Aorta (tissue), 5 donors: ENCODE results near the gene COPG2. TPM values are rescaled to one million over a fixed set of nuclear protein-coding genes. Genes with fewer than 3 reads are reported as not detected.

Experiments used
- ATAC-seq: fragments of 200-7000 bp; cut with Tn5 transposase; one replicate; pipeline ENCODE4 v1.9.1; 2022; ENCODE audit warnings: moderate library complexity; ENCODE audit not compliant: low FRiP score
- DNase-seq, 2 donors: peaks; one replicate each; pipeline ENCODE4 v3.0.0-alpha.2; 2020
- H3K27ac ChIP-seq, 2 donors: one replicate each; pipeline ENCODE4 v1.5.1; 2013; ENCODE audit warnings: low read length in 2 of 2, mild to moderate bottlenecking in 2 of 2, moderate library complexity in 2 of 2, control low read depth in 1 of 2, inconsistent platforms in 1 of 2, low read depth in 1 of 2
- H3K27me3 ChIP-seq, 2 donors: one replicate each; pipeline ENCODE4 v1.6.1; 2013; ENCODE audit warnings: control low read depth in 1 of 2, low read length in 1 of 2, mild to moderate bottlenecking in 1 of 2, moderate library complexity in 1 of 2; ENCODE audit not compliant: insufficient read depth in 2 of 2, control insufficient read depth in 1 of 2
- H3K36me3 ChIP-seq, 2 donors: one replicate each; pipeline ENCODE4 v1.6.1; 2013; ENCODE audit warnings: control low read depth in 1 of 2, low read length in 1 of 2, mild to moderate bottlenecking in 1 of 2; ENCODE audit not compliant: insufficient read depth in 2 of 2, control insufficient read depth in 1 of 2
- H3K4me1 ChIP-seq, 2 donors: one replicate each; pipeline ENCODE4 v1.6.1; 2013; ENCODE audit warnings: low read length in 2 of 2, control low read depth in 1 of 2, mild to moderate bottlenecking in 1 of 2, moderate library complexity in 1 of 2; ENCODE audit not compliant: insufficient read depth in 2 of 2, control insufficient read depth in 1 of 2
- H3K4me3 ChIP-seq, 2 donors: one replicate each; pipeline ENCODE4 v1.5.1; 2013; ENCODE audit warnings: low read length in 2 of 2, control low read depth in 1 of 2, mild to moderate bottlenecking in 1 of 2
- H3K9me3 ChIP-seq: one replicate; pipeline ENCODE4 v1.6.1; 2013; ENCODE audit warnings: mild to moderate bottlenecking, low read length; ENCODE audit not compliant: control insufficient read depth
- WGBS, 2 donors: extraction: QIAGEN DNeasy Blood & Tissue Kit; methylation state at CpG; one replicate each; pipeline ENCODE4 v1.1.7; 2013; 5-methylcytosine and 5-hydroxymethylcytosine counted together
- intact Hi-C, 2 donors: fragments of 100-400 bp; cut with DNase I; formaldehyde crosslinking; loops; one replicate each; pipeline versions ENCODE4 v1.14.2 to v1.15.0; 2022
- polyA plus RNA-seq, 2 donors: library from polyadenylated mRNA; stranded (reverse); fragments of 200-250 nt; gene quantifications; one replicate each; pipeline ENCODE4 v1.2.3, GENCODE V29; 2013
- total RNA-seq, 2 donors: library from RNA; stranded (reverse); fragmentation: NEBNext Ultra II Directional; extraction: Animal tissue kit (Norgen Biotek cat#: 25700); gene quantifications; one replicate each; pipeline ENCODE4 v1.2.1, GENCODE V29; 2021
- donor health status: healthy with polysubstance abuse.
- donor health status: Bipolar disorder and iron deficiency.
- donor health status: DM: no; HTN: no; CAD: no.
- donor health status: DM: no; HTN: no; CAD: no.
- donor health status: DM: yes; HTN: yes; CAD: no.

The COPG2 gene
- total and polyA plus RNA-seq, 4 donors: 5.6 to 13.2 (median 9.3) TPM

DNA sequence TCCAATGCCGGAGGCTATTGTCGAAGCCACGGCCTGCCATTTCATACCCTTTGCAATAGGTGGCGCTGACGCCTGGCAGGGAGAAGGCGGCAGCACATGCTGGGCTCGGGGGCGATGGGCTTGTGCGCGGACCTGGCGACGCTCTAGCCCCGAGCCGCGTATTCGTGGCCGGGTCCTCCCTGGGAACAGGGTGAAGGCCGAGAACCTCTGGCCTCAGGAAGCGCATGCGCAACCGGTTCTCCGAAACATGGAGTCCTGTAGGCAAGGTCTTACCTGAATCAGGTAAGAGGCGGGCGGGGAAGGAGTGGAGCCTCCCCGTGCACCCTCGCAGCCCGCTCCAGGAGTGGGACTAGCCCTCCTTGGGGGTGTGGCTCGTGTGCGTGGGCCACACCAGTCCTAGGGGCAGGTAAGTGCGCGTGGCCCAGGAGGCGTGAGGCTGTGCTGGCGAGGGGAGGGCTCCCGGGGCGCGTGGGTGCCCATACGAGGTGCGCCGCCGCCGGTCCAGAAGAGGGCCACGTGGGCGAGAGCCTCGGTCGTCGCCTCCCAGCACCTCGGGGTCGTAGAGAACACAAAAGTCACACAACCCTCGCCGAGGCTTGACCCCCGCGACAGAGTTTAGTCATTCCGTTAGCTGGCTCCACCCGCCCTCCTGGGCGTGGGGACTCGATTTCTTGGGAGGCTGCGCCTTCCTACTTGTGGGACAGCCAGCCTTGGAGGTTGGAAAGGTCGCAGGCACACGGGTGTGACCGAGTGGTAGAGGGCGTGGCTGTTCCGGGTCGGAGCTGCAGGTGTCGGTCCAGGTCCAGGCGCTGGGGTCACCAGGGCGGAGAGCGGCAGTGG is 182.2 kb downstream of the COPG2 start:
- Histone ChIP-seq H3K4me1 (peaks cover 0 to 2% of the 10 kb centered on the region in 2 donors), H3K36me3 (no peaks in the 10 kb centered on the region), H3K27me3 (no peaks in the 10 kb centered on the region), H3K9me3 (no peaks in the 10 kb centered on the region), H3K4me3 (peak overlapping the region in 1 of 2 donors; percentile 38), H3K27ac (no peak overlapping the region)
- peak; percentile 63 to 79 for DNase-seq
- WGBS, 2 donors: 16 to 20% methylated on average over 67 of the region's 67 CpGs
- ATAC-seq: peak; percentile 70
- intact Hi-C loops: no loop called here

GRCh38 chr7:130485734-130486113 is 182.8 kb downstream of the COPG2 start:
- Histone ChIP-seq H3K27ac (no peak overlapping the region), H3K9me3 (no peaks in the 10 kb centered on the region), H3K27me3 (no peaks in the 10 kb centered on the region), H3K4me1 (peaks cover 0 to 2% of the 10 kb centered on the region in 2 donors), H3K4me3 (peak overlapping the region in 1 of 2 donors; percentile 38), H3K36me3 (no peaks in the 10 kb centered on the region)
- no peak for DNase-seq
- WGBS, 2 donors: 81 to 82% methylated on average over 11 of the region's 11 CpGs
- intact Hi-C loops: no loop called here
- ATAC-seq: no peak

GRCh38 chr7:130483031-130483430 is 185.5 kb downstream of the COPG2 start:
- Histone ChIP-seq H3K27ac (no peak overlapping the region), H3K9me3 (no peaks in the 10 kb centered on the region), H3K4me3 (no peak overlapping the region), H3K27me3 (no peaks in the 10 kb centered on the region), H3K4me1 (peaks cover 0 to 2% of the 10 kb centered on the region in 2 donors), H3K36me3 (no peaks in the 10 kb centered on the region)
- ATAC-seq (no peak), DNase-seq (no peak)
- WGBS, 2 donors: 98% methylated on average over 3 of the region's 3 CpGs
- intact Hi-C loops: no loop called here

DNA sequence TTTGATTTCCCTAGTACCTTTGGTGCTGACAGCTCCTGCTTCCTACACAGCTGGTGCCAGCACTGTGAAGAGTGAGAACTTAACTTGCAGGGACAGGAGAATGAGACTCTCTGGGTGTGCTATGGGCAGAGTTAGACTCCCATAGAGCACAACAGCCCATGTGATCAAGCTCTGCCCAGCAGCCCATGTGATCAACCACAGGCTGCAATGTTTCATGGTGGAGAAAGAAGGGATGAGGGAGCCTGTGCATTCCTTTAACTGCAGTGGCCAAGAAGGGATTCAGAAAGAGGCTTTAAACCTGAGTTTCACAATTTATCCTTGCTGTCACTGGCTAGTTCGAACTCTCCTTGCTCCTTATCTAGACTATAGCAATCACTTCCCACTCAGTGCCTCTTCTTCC is 186.7 kb downstream of the COPG2 start:
- Histone ChIP-seq H3K4me3 (no peak overlapping the region), H3K9me3 (no peaks in the 10 kb centered on the region), H3K36me3 (no peaks in the 10 kb centered on the region), H3K27me3 (no peaks in the 10 kb centered on the region), H3K4me1 (peaks cover 0 to 2% of the 10 kb centered on the region in 2 donors), H3K27ac (no peak overlapping the region)
- intact Hi-C loops: no loop called here
- 42 to 52% methylated on average over 1 of the region's 1 CpG for WGBS, 2 donors
- no peak for DNase-seq
- ATAC-seq: no peak

GRCh38 chr7:130479716-130480400 is 188.7 kb downstream of the COPG2 start:
- H3K36me3 ChIP-seq: no peaks in the 10 kb centered on the region
- no peaks in the 10 kb centered on the region for H3K27me3 ChIP-seq
- peaks cover 2% of the 10 kb centered on the region for H3K9me3 ChIP-seq
- no peak overlapping the region for H3K27ac ChIP-seq
- WGBS, 2 donors: 91 to 98% methylated on average over 1 of the region's 1 CpG
- peaks cover 0 to 2% of the 10 kb centered on the region in 2 donors for H3K4me1 ChIP-seq
- no peak overlapping the region for H3K4me3 ChIP-seq
- intact Hi-C loops: no loop called here
- ATAC-seq (no peak), DNase-seq (no peak)

DNA sequence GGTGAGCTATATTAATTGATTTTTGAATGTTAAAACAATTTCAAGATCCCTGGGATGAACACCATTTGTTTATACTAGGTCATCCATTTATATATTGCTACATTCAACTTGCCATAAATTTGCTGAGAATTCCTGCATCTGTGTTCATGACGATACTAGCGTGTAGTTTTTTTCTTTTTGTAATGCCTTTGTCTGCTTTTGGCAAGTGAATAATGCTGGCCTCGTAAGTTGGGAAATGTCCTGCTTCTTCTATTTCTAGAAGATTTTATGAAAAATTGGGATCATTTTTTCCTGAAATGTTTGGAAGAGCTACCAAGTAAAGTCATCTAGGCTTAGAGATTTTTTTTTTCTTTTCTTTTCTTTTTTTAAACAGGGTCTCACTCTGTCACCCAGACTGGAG is 189.6 kb downstream of the COPG2 start:
- 76 to 78% methylated on average over 3 of the region's 3 CpGs for WGBS, 2 donors
- Histone ChIP-seq H3K27ac (no peak overlapping the region), H3K36me3 (no peaks in the 10 kb centered on the region), H3K4me1 (peaks cover 0 to 2% of the 10 kb centered on the region in 2 donors), H3K4me3 (no peak overlapping the region), H3K9me3 (peaks cover 2% of the 10 kb centered on the region), H3K27me3 (no peaks in the 10 kb centered on the region)
- DNase-seq (no peak), ATAC-seq (no peak)
- intact Hi-C loops: no loop called here

- intact Hi-C loops: no loop called here
- H3K27ac ChIP-seq: no peak overlapping the region
- ATAC-seq (no peak), DNase-seq (no peak)
- peaks cover 2% of the 10 kb centered on the region for H3K9me3 ChIP-seq
- no peaks in the 10 kb centered on the region for H3K4me1 ChIP-seq
- H3K36me3 ChIP-seq: no peaks in the 10 kb centered on the region
- H3K27me3 ChIP-seq: no peaks in the 10 kb centered on the region
- 79 to 82% methylated on average over 9 of the region's 9 CpGs for WGBS, 2 donors
- no peak overlapping the region for H3K4me3 ChIP-seq
Measured at GRCh38 chr7:130476297-130477150, 192.0 kb downstream of the COPG2 start.

DNA sequence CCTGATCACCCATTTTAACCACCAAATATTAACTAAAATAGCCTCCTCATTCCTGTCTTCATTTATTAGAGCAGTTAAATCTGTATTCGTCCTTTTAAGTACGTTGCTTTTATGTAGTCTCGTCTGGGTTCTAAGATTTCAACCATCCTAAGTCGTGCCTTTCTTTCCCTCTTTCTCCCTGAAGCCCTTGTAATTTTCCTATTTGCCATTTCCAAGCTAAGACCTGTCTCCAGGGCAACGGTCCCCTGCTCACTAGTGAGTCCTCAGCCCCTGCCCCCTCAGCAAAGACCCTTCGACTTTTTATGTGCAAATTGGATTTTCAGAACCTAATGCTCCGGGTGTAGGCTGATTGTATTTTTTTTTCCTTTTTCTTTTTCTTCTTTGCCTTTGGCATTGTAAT is 192.8 kb downstream of the COPG2 start:
- ATAC-seq: no peak
- Histone ChIP-seq H3K9me3 (peaks cover 2% of the 10 kb centered on the region), H3K27me3 (no peaks in the 10 kb centered on the region), H3K27ac (no peak overlapping the region), H3K4me1 (no peaks in the 10 kb centered on the region), H3K36me3 (no peaks in the 10 kb centered on the region), H3K4me3 (no peak overlapping the region)
- 68% methylated on average over 7 of the region's 7 CpGs for WGBS, 2 donors
- intact Hi-C loops: no loop called here
- DNase-seq: no peak
